Epithelial cell of esophagus (primary cell): Measurements from ENCODE around the gene WNT3.
"Not testable (repeated sequence)": the region's sequence is repeated elsewhere in the genome, so short reads cannot be mapped to it uniquely, and the experiment has no call there.

ENCODE experiments used
- DNase-seq: peaks from one replicate; pipeline ENCODE4 v3.0.0; 2010; ENCODE audit warnings: low read depth
- H3K4me3 ChIP-seq: 2 replicates; pipeline ENCODE4 v1.5.1; 2011; ENCODE audit warnings: mild to moderate bottlenecking, low read length, control low read depth
- TF ChIP-seq, protein P1 (sequence below): IDR thresholded peaks from 2 replicates; pipeline ENCODE4 v1.5.1; 2011; ENCODE audit warnings: low read depth, mild to moderate bottlenecking, low read length, control low read depth, inconsistent platforms; ENCODE audit not compliant: insufficient read depth; ENCODE audit errors: missing control alignments

WNT3 gene

DNA sequence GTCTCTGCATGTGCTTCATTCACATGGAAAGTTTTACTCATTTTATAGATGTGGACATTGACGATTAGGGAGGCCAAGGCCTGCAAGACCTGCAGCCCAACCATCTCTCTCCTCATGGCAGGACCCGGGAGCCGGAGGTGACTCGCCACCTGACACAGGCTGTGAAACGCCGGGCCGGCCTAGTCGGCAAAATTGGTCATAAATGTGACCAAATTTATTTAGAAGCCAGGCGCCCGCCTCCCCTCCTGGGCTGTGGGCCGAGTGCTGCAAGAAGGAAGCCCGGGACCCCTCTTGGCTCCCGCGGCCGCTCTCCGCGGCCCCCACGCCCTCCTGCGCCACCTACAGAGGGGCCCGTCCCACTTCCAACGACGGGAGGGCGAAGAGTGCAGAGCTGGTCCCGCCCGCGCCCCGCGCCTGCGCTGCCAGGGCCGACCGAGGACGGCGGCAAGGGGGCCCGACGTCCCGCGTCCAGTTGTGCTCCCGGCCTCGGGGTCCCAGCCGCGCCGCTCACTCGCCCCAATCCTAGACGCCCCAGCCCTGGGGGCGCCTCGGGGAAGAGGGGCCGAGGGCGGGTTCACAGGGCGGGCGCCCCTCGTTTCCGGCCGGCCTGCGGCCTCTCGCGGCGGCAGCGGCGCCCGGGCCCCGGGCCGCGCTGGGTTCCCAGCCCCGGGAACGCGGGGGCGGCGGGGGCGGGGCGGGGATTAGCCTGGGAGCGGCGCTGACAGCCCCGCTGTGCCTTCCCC, 47.5 kb downstream of the WNT3 start:
- peak overlapping the region; percentile 26 for H3K4me3 ChIP-seq
- TF ChIP-seq, protein P1, sequence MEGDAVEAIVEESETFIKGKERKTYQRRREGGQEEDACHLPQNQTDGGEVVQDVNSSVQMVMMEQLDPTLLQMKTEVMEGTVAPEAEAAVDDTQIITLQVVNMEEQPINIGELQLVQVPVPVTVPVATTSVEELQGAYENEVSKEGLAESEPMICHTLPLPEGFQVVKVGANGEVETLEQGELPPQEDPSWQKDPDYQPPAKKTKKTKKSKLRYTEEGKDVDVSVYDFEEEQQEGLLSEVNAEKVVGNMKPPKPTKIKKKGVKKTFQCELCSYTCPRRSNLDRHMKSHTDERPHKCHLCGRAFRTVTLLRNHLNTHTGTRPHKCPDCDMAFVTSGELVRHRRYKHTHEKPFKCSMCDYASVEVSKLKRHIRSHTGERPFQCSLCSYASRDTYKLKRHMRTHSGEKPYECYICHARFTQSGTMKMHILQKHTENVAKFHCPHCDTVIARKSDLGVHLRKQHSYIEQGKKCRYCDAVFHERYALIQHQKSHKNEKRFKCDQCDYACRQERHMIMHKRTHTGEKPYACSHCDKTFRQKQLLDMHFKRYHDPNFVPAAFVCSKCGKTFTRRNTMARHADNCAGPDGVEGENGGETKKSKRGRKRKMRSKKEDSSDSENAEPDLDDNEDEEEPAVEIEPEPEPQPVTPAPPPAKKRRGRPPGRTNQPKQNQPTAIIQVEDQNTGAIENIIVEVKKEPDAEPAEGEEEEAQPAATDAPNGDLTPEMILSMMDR = no peak
- peak; percentile 41 for DNase-seq

DNA sequence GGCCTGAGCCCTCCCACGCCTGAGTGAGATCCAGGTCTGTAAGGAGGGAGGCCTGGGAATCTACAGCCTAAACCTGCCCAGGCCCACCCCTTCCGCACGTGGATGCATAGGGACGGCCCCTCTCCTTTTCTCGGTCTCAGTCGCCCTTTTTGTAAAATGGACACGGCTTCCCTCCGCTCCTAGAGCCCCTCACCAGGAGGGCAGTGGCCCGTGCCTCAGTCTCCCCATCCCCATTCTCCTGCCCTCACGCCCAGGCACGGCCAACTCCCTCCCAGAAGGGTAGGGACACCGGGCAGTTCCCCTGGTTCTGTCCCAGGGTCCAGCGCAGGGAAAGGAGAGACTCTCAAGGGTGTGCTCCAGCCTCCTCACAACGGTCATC, 48.1 kb downstream of the WNT3 start:
- no peak overlapping the region for H3K4me3 ChIP-seq
- DNase-seq = no peak
- TF ChIP-seq, protein P1 = no peak

DNA sequence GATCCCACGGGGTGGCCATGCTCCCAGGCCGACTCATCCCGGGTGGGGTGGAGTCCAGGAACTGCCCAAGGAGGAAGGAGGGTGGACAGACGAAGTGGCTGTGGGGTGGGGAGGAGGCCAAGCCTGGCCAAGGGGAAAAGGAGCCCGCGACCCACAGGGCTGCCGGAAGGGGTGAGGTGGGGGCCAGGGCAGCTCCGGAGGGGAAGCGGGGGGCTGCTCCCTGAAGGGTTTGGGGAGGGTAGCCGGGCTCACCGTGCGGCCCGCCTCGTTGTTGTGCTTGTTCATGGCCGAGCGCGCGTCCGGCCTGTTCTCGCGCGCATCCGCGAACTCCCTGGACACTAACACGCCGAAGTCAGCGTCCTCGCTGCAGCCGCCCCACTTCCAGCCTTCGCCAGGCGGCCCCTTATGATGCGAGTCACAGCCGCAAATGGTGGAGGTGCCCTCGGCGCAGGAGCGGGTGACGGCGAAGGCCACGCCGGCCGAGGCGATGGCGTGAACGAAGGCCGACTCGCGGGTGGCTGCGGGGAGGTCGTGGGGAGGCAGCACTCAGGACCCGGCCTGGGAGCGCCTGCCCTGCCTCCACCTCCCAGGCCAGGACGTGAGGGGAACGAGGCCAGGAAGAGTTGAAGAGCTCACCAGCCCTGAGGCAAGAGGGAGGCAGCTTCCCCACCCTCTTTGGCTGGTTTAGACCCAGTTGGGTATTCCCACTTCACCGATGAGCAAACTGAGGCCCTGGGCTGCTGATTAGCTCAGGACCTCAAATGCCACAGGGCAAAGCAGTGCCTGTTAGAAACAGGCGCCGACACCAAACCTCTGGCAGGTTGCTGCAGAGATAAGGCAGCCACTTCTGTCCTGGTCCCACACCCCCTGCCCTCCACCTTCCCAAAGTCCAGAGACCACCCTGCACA, 48.7 kb downstream of the WNT3 start:
- TF ChIP-seq, protein P1 = no peak
- no peak for DNase-seq
- no peak overlapping the region for H3K4me3 ChIP-seq

DNA sequence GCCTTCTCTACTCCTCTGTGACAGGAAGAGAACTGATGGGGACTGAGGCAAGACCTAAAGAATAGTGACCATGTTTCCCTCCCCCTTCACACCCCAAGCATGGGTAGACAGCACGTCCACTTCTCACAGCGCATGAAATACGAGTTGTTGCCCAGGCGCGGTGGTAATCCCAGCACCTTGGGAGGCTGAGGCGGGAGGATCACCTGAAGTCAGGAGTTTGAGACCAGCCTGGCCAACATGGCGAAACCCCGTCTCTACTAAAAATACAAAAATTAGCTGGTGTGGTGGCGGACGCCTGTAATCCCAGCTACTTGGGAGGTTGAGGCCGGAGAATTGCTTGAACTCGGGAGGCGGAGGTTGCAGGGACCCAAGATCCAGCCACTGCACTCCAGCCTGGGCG, 49.6 kb downstream of the WNT3 start:
- not testable (repeated sequence) for DNase-seq, H3K4me3 ChIP-seq

DNA sequence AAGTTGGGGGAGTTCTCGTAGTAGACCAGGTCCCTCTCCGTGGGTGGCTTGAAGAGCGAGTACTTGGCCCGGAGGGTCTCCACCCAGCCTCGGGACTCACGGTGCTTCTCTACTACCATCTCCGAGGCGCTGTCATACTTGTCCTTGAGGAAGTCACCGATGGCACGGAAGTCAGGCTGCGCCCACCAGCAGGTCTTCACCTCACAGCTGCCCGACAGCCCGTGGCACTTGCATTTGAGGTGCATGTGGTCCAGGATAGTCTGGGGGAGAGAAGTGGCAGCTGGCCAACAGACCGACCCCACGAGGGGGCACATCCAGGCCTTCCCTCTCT, 50.0 kb downstream of the WNT3 start:
- TF ChIP-seq, protein P1 = no peak
- DNase-seq = no peak
- no peak overlapping the region for H3K4me3 ChIP-seq

DNA sequence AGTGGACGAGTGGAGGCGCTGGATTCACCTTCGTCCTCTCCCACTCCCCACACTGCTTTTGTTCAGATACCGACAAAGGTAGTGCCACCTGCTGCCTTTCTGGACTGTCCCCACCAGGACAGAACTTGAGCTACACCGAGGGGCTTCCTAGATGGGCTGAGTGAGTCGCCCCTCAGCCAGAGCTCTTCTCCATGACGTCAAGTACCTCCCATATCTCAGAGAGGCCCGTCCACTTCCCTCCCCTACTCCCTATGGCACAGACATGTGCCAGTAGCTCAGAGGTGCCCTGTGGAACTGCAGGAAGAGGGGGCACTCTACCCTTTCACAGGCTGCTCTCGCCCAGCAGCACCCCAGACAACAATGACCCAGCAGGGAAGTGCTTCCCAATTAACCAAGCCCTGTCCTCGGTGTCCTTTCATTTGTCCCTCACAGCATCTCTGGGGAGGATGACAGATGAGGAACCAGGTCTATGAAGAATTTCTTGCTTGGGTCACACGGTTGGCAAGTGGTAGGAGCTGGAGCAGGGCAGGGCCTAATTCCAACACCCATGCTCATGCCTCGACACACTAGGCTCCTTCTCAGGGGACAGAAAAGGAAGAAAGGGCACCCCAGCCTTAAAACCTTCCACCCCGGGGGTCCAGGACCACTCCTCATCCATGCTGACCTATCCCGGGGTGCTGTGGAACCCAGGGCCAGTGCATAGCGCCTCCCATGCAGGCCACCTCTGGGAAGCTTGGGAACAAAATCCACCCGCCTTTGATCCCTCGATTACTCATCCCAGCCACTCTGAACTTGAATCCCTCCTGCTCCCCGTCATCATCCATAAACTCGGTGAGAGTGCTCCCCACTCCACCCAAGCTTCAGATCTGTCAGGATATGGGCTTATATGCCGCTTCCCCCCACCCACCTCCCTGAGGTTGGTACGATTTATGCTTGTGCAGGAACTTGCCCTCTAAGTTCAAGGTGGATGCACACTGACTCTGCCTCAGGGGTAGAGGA, 51.7 kb downstream of the WNT3 start:
- TF ChIP-seq, protein P1 = no peak
- DNase-seq = no peak

DNA sequence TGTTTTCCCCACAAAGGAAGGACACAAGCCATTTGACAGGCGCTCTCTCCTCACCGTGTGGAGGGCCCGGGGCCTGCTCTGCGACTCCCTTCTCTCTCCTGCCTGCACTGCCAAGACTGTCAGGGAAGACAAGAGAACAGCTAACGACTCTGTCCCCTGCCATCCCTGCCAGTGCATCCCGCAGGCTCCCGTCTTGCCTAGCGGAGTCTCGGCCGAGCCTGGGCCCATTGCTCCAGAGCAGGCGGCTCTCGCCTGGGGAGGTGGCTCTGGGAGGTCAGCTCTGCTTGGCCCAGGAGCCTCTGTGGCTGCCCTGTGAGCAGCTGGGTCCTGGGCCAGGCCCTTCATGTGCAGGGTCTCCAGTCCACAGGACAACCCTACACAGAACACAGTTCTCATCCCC, 53.0 kb downstream of the WNT3 start:
- no peak overlapping the region for H3K4me3 ChIP-seq
- no peak for DNase-seq
- TF ChIP-seq, protein P1 = no peak

More for the DNA sequence above, 51.7 kb downstream of the WNT3 start:
- no peak overlapping the region for H3K4me3 ChIP-seq
